Tibial nerve (tissue), 4 donors: ENCODE data around the gene CRTC1. TPM values are rescaled to one million over a fixed set of nuclear protein-coding genes. Genes with fewer than 3 reads are reported as not detected.
A peak's percentile ranks its signal among the peaks of the same experiment; 100 is the strongest.
"Not testable (repeated sequence)": the region's sequence is repeated elsewhere in the genome, so short reads cannot be mapped to it uniquely, and the experiment has no call there.

Experiments
- DNase-seq, 2 donors: peaks; one replicate each; pipeline ENCODE4 v3.0.0-alpha.2; 2019; ENCODE audit warnings: low spot score in 2 of 2
- H3K27ac ChIP-seq, 4 donors: fragments of 200-600 bp; sonication (generic) in 3 of 4; one replicate each; pipeline ENCODE4 v1.5.1; 2017 to 2019; ENCODE audit warnings: mild to moderate bottlenecking in 1 of 4
- H3K27me3 ChIP-seq, 2 donors: fragments of 200-600 bp; sonication (generic) in 1 of 2; one replicate each; pipeline versions ENCODE4 v1.5.1 to v1.6.0; 2017 to 2019
- H3K36me3 ChIP-seq, 3 donors: fragments of 200-600 bp; sonication (generic); one replicate each; pipeline ENCODE4 v1.5.1; 2018 to 2019
- H3K4me1 ChIP-seq, 4 donors: fragments of 200-600 bp; sonication (generic) in 3 of 4; one replicate each; pipeline ENCODE4 v1.5.1; 2017 to 2019
- H3K4me3 ChIP-seq, 4 donors: fragments of 200-600 bp; sonication (generic) in 3 of 4; one replicate each; pipeline ENCODE4 v1.5.1; 2017 to 2019; ENCODE audit warnings: mild to moderate bottlenecking in 1 of 4, moderate library complexity in 1 of 4
- H3K9me3 ChIP-seq, 4 donors: fragments of 200-600 bp; sonication (generic) in 3 of 4; one replicate each; pipeline ENCODE4 v1.5.1; 2017 to 2019
- EP300 ChIP-seq, 2 donors: sonication (generic); formaldehyde crosslinking; IDR thresholded peaks; one replicate each; pipeline ENCODE4 v1.6.1; 2017; ENCODE audit warnings: antibody characterized with exemption in 2 of 2, mild to moderate bottlenecking in 1 of 2
- POLR2A ChIP-seq, 2 donors: fragments of 450-650 bp; IDR thresholded peaks; one replicate each; pipeline ENCODE4 v1.6.1; 2017; ENCODE audit warnings: antibody characterized with exemption in 2 of 2, mild to moderate bottlenecking in 2 of 2, moderate library complexity in 2 of 2
- WGBS, 2 donors: methylation state at CpG; one replicate each; pipeline ENCODE4 v1.1.5; 2018; 5-methylcytosine and 5-hydroxymethylcytosine counted together
- total RNA-seq, 4 donors: library from RNA; depleted of rRNA; stranded (reverse); fragments of >200 nt; gene quantifications; one replicate each; pipeline ENCODE4 v1.1.0, GENCODE V29; 2016
- TF ChIP-seq, protein P1 (sequence below), 5 experiments: fragments of 200-600 bp in 3 of 5; fragments of 450-650 bp in 2 of 5; sonication (generic) in 3 of 5; IDR thresholded peaks; one replicate each; pipeline ENCODE4 v1.5.1; 2016 to 2019; ENCODE audit warnings: antibody characterized with exemption in 5 of 5, mild to moderate bottlenecking in 3 of 5, moderate library complexity in 2 of 5

CRTC1 gene
- total RNA-seq, 4 donors from 2014 or later = 4.0 to 7.8 (median 6.7) TPM

DNA sequence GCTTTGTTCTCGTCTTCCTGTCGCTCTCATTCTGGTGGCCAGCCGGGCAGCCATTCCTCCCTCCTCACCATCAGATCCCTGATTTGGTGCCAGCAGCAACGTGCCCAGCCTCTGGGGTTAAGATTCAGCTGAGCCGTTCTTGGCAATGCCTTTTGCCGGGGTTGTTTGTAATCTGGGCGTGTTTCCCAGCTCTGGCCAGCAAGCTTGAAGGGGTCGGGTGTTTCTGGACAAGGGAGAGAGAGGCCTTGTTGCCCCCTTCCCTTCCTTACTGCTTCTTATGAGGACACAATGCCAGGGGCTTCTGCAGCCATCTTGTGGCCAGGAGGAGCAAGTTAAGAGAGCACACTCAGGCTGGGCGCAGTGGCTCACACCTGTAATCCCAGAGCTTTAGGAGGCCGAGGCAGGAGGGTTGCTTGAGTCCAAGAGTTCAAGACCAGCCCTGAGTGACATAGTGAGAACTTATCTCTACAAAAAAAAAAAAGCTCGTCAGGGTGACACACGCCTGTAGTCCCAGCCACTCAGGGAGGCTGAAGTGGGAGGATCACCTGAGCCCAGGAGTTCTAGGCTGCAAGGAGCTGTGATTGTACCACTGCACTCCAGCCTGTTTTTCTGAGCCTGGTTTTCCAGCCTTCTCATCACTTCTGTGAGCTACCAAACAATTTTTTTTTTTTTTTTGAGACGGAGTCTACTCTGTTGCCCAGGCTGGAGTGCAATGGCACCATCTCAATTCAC is 10.7 kb upstream of the CRTC1 start:
- Histone ChIP-seq H3K4me3 (no peak overlapping the region), H3K4me1 (peaks cover 0 to 55% (median 19%) of the 10 kb centered on the region in 4 donors), H3K27ac (peak overlapping the region in 2 of 4 donors; percentile 72 to 84), H3K36me3 (peaks cover 0 to 37% (median 8%) of the 10 kb centered on the region in 3 donors), H3K9me3 (no peaks in the 10 kb centered on the region), H3K27me3 (no peaks in the 10 kb centered on the region)
- 42 to 45% methylated on average over 13 of the region's 13 CpGs for WGBS, 2 donors
- DNase-seq = no peak
- TF ChIP-seq, protein P1, sequence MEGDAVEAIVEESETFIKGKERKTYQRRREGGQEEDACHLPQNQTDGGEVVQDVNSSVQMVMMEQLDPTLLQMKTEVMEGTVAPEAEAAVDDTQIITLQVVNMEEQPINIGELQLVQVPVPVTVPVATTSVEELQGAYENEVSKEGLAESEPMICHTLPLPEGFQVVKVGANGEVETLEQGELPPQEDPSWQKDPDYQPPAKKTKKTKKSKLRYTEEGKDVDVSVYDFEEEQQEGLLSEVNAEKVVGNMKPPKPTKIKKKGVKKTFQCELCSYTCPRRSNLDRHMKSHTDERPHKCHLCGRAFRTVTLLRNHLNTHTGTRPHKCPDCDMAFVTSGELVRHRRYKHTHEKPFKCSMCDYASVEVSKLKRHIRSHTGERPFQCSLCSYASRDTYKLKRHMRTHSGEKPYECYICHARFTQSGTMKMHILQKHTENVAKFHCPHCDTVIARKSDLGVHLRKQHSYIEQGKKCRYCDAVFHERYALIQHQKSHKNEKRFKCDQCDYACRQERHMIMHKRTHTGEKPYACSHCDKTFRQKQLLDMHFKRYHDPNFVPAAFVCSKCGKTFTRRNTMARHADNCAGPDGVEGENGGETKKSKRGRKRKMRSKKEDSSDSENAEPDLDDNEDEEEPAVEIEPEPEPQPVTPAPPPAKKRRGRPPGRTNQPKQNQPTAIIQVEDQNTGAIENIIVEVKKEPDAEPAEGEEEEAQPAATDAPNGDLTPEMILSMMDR (IDR thresholded peaks at IDR 0.05) = peak in 1 of 5 experiments; percentile 25
- no peak for TF ChIP-seq POLR2A (IDR thresholded peaks at IDR 0.05)
- TF ChIP-seq EP300 (IDR thresholded peaks at IDR 0.05) = peak in 1 of 2 donors; percentile 10

DNA sequence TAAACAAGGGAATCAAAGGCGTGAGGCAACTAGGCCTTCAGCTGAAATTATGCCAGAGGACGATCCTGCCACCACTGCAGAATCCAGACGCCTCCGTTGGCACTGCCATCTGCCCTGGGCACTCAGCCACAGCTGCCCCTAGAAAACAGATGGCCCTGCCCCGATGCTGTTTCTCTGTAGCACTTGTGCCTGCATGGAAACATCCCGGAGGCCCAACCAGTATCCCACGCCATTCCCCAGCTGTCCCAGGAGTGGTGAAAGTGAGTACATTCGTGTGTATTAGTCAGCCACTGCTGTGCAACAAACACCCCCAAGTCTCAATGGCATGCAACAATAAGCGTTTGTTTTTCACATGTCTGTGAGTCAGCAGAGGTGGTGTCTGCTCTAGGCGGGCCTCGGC is 8.9 kb upstream of the CRTC1 start:
- no peak for TF ChIP-seq POLR2A (IDR thresholded peaks at IDR 0.05)
- no peak for TF ChIP-seq EP300 (IDR thresholded peaks at IDR 0.05)
- TF ChIP-seq, protein P1 (IDR thresholded peaks at IDR 0.05) = no peak
- H3K4me3 ChIP-seq = no peak overlapping the region
- no peaks in the 10 kb centered on the region for H3K27me3 ChIP-seq
- DNase-seq = no peak
- H3K27ac ChIP-seq = peak overlapping the region in 1 of 4 donors; percentile 10
- no peaks in the 10 kb centered on the region for H3K9me3 ChIP-seq
- 66 to 73% methylated on average over 11 of the region's 11 CpGs for WGBS, 2 donors
- peaks cover 0 to 19% (median 0%) of the 10 kb centered on the region in 3 donors for H3K36me3 ChIP-seq
- H3K4me1 ChIP-seq = peaks cover 0 to 70% (median 30%) of the 10 kb centered on the region in 4 donors

DNA sequence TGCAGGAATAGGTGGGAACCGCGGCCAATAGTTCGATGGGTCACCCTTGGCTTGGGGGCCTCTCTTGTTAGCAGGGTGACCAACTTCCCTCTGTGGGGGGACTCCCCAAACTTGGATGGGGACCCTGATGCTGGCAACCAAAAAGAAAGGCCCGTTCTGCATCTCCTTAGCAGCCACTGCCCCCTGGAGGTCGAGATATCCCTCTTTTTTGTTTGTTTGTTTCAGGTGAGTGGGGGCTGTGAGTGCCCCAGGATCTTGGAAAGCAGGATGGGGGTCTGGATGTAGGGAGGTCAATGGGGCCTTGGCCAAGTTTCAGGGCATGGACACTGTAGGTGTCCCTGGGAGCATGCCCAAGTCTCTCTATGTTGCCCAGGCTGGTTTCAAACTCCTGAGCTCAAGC is 7.7 kb upstream of the CRTC1 start:
- Histone ChIP-seq H3K36me3 (peaks cover 0 to 7% (median 0%) of the 10 kb centered on the region in 3 donors), H3K4me3 (no peak overlapping the region), H3K27me3 (no peaks in the 10 kb centered on the region), H3K27ac (no peak overlapping the region), H3K4me1 (peaks cover 0 to 58% (median 30%) of the 10 kb centered on the region in 4 donors), H3K9me3 (no peaks in the 10 kb centered on the region)
- 58 to 62% methylated on average over 5 of the region's 5 CpGs for WGBS, 2 donors
- no peak for TF ChIP-seq EP300 (IDR thresholded peaks at IDR 0.05)
- no peak for TF ChIP-seq POLR2A (IDR thresholded peaks at IDR 0.05)
- TF ChIP-seq, protein P1 (IDR thresholded peaks at IDR 0.05) = peak in 2 of 5 experiments; percentile 36 to 37
- DNase-seq = no peak

- Histone ChIP-seq H3K4me3 (no peak overlapping the region), H3K9me3 (no peaks in the 10 kb centered on the region), H3K27me3 (no peaks in the 10 kb centered on the region), H3K4me1 (peaks cover 0 to 49% (median 29%) of the 10 kb centered on the region in 4 donors), H3K27ac (no peak overlapping the region), H3K36me3 (no peaks in the 10 kb centered on the region)
- 79 to 86% methylated on average over 7 of the region's 7 CpGs for WGBS, 2 donors
- TF ChIP-seq, protein P1 (IDR thresholded peaks at IDR 0.05) = no peak
- no peak for TF ChIP-seq EP300 (IDR thresholded peaks at IDR 0.05)
- TF ChIP-seq POLR2A (IDR thresholded peaks at IDR 0.05) = no peak
- DNase-seq = no peak
These were observed 6.8 kb upstream of the CRTC1 start for GRCh38 chr19:18676692-18677091.

GRCh38 chr19:18677156-18677555 is 6.3 kb upstream of the CRTC1 start:
- no peaks in the 10 kb centered on the region for H3K36me3 ChIP-seq
- no peaks in the 10 kb centered on the region for H3K9me3 ChIP-seq
- peaks cover 0 to 44% (median 25%) of the 10 kb centered on the region in 4 donors for H3K4me1 ChIP-seq
- TF ChIP-seq POLR2A (IDR thresholded peaks at IDR 0.05) = no peak
- TF ChIP-seq, protein P1 (IDR thresholded peaks at IDR 0.05) = no peak
- TF ChIP-seq EP300 (IDR thresholded peaks at IDR 0.05) = no peak
- 64 to 69% methylated on average over 13 of the region's 13 CpGs for WGBS, 2 donors
- no peak overlapping the region for H3K4me3 ChIP-seq
- no peaks in the 10 kb centered on the region for H3K27me3 ChIP-seq
- peak overlapping the region in 2 of 4 donors; percentile 20 to 49 for H3K27ac ChIP-seq
- DNase-seq = no peak

DNA sequence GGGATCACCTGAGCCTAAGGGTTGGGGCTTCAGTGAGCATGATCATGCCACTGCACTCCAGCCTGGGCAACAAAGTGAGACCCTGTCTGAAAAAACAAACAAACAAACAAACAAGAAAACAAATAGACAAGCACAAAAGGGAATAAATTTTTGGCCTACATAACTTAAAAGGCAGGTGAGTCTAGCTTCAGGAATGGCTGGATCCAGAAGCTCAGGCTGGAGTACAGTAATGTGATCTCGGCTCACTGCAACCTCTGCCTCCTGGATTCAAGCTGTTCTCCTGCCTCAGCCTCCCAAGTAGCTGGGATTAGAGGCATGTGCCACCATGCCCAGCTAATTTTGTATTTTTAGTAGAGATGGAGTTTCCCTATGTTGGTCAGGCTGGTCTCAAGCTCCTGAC is 3.3 kb upstream of the CRTC1 start:
- H3K27me3 ChIP-seq, H3K9me3 ChIP-seq, H3K27ac ChIP-seq, H3K36me3 ChIP-seq, H3K4me3 ChIP-seq, DNase-seq: not testable (repeated sequence)
- peaks cover 0 to 55% (median 29%) of the 10 kb centered on the region in 4 donors for H3K4me1 ChIP-seq
- 89 to 96% methylated on average over 1 of the region's 1 CpG for WGBS, 2 donors
